Measurements from ENCODE around the gene CHD5. TPM values are rescaled to one million over a fixed set of nuclear protein-coding genes. Genes with fewer than 3 reads are reported as not detected.
A peak's percentile ranks its signal among the peaks of the same experiment; 100 is the strongest.

Gene CHD5
- total RNA-seq, 4 donors from 2014 or later, result 0.04 to 0.36 (median 0.13) TPM; not detected in 1

GRCh38 chr1:6207075-6207885 lies 27.2 kb upstream of the CHD5 start:
- peaks cover 32% of the 10 kb centered on the region for H3K27me3 ChIP-seq
- H3K4me1 ChIP-seq, result peaks cover 43% of the 10 kb centered on the region
- 92% methylated on average over 10 of the region's 19 CpGs for WGBS
- TF ChIP-seq CTCF (IDR thresholded peaks at IDR 0.05) (no peak), EP300 (IDR thresholded peaks at IDR 0.05) (no peak), POLR2A (IDR thresholded peaks at IDR 0.05) (no peak), POLR2AphosphoS5 (IDR thresholded peaks at IDR 0.05) (no peak)
- no peak overlapping the region for H3K27ac ChIP-seq
- H3K4me3 ChIP-seq, result no peak overlapping the region
- DNase-seq (ENCODE audit: low spot score in 2 of 2), result no peak
- no peaks in the 10 kb centered on the region for H3K9me3 ChIP-seq
- no peaks in the 10 kb centered on the region for H3K36me3 ChIP-seq

- peak overlapping the region; percentile 54 for H3K4me3 ChIP-seq
- peaks cover 43% of the 10 kb centered on the region for H3K4me1 ChIP-seq
- no peaks in the 10 kb centered on the region for H3K36me3 ChIP-seq
- no peaks in the 10 kb centered on the region for H3K9me3 ChIP-seq
- 20% methylated on average over 3 of the region's 25 CpGs for WGBS
- TF ChIP-seq CTCF (IDR thresholded peaks at IDR 0.05) (no peak), POLR2A (IDR thresholded peaks at IDR 0.05) (no peak), EP300 (IDR thresholded peaks at IDR 0.05) (no peak), POLR2AphosphoS5 (IDR thresholded peaks at IDR 0.05) (no peak)
- peaks cover 32% of the 10 kb centered on the region for H3K27me3 ChIP-seq
- DNase-seq (ENCODE audit: low spot score in 2 of 2), result no peak
- no peak overlapping the region for H3K27ac ChIP-seq
These were observed 26.4 kb upstream of the CHD5 start for GRCh38 chr1:6206520-6206855.

- H3K9me3 ChIP-seq, result no peaks in the 10 kb centered on the region
- no peaks in the 10 kb centered on the region for H3K36me3 ChIP-seq
- no peak within 1 kb of the TSS for H3K27ac ChIP-seq
- peak within 1 kb of the TSS; percentile 54 for H3K4me3 ChIP-seq
- peaks cover 32% of the 10 kb centered on the region for H3K27me3 ChIP-seq
- DNase-seq (ENCODE audit: low spot score in 2 of 2), result no peak
- peaks cover 43% of the 10 kb centered on the region for H3K4me1 ChIP-seq
- WGBS, result 3% methylated on average over 11 of the region's 66 CpGs
- TF ChIP-seq POLR2AphosphoS5 (IDR thresholded peaks at IDR 0.05) (no peak), POLR2A (IDR thresholded peaks at IDR 0.05) (no peak), EP300 (IDR thresholded peaks at IDR 0.05) (no peak), CTCF (IDR thresholded peaks at IDR 0.05) (no peak)
These were observed 25.9 kb upstream of the CHD5 start, which contains the start of gene RNF207 for GRCh38 chr1:6205849-6206519. RNF207 (plus strand) TSS chr1:6206119; CDS start chr1:6206536, 417 bp downstream.

- Histone ChIP-seq H3K27me3 (peaks cover 18% of the 10 kb centered on the region), H3K36me3 (no peaks in the 10 kb centered on the region), H3K4me3 (no peak overlapping the region), H3K9me3 (no peaks in the 10 kb centered on the region), H3K4me1 (peaks cover 51% of the 10 kb centered on the region), H3K27ac (no peak overlapping the region)
- no peak for TF ChIP-seq POLR2A (IDR thresholded peaks at IDR 0.05)
- no peak for TF ChIP-seq CTCF (IDR thresholded peaks at IDR 0.05)
- TF ChIP-seq POLR2AphosphoS5 (IDR thresholded peaks at IDR 0.05), result no peak
- TF ChIP-seq EP300 (IDR thresholded peaks at IDR 0.05), result no peak
- WGBS, result 89% methylated on average over 7 of the region's 7 CpGs
- DNase-seq (ENCODE audit: low spot score in 2 of 2), result no peak
These were observed 22.1 kb upstream of the CHD5 start for GRCh38 chr1:6202256-6202655.

GRCh38 chr1:6200188-6200809 lies 20.2 kb upstream of the CHD5 start:
- Histone ChIP-seq H3K9me3 (no peaks in the 10 kb centered on the region), H3K36me3 (peaks cover 12% of the 10 kb centered on the region), H3K4me1 (peaks cover 35% of the 10 kb centered on the region), H3K27me3 (no peaks in the 10 kb centered on the region), H3K4me3 (peak overlapping the region; percentile 100), H3K27ac (peak overlapping the region; percentile 39)
- WGBS, result 79% methylated on average over 6 of the region's 10 CpGs
- no peak for DNase-seq (ENCODE audit: low spot score in 2 of 2)
- TF ChIP-seq EP300 (IDR thresholded peaks at IDR 0.05), result no peak
- no peak for TF ChIP-seq CTCF (IDR thresholded peaks at IDR 0.05)
- no peak for TF ChIP-seq POLR2AphosphoS5 (IDR thresholded peaks at IDR 0.05)
- TF ChIP-seq POLR2A (IDR thresholded peaks at IDR 0.05), result no peak
